IPS DF 19.7 (cell line): Measurements from ENCODE around the gene LHPP.

Experiments used
- DNase-seq: peaks from one replicate; pipeline ENCODE4 v3.0.0-alpha.2; 2013; ENCODE audit warnings: low read depth, low spot score

Gene LHPP

GRCh38 chr10:124592736-124593430, 131.3 kb downstream of the LHPP start:
- DNase-seq, result no peak

- DNase-seq, result no peak
Measured at GRCh38 chr10:124593431-124593985, 131.9 kb downstream of the LHPP start.

GRCh38 chr10:124594240-124594639, 132.6 kb downstream of the LHPP start:
- DNase-seq, result no peak

- DNase-seq, result no peak
Measured at GRCh38 chr10:124595143-124595883, 133.7 kb downstream of the LHPP start.

GRCh38 chr10:124596116-124596785, 134.6 kb downstream of the LHPP start:
- no peak for DNase-seq

GRCh38 chr10:124596962-124597845, 135.6 kb downstream of the LHPP start:
- no peak for DNase-seq

- DNase-seq, result no peak
Measured at GRCh38 chr10:124597846-124598165, 136.2 kb downstream of the LHPP start.

GRCh38 chr10:124598196-124598595, 136.6 kb downstream of the LHPP start:
- DNase-seq, result no peak

GRCh38 chr10:124598773-124599587, 137.4 kb downstream of the LHPP start:
- DNase-seq, result no peak

- no peak for DNase-seq
Measured at GRCh38 chr10:124599588-124600050, 138.0 kb downstream of the LHPP start.

GRCh38 chr10:124600051-124600880, 138.6 kb downstream of the LHPP start:
- DNase-seq, result no peak

GRCh38 chr10:124601016-124601415, 139.4 kb downstream of the LHPP start:
- DNase-seq, result no peak

- DNase-seq, result no peak
Measured at GRCh38 chr10:124601431-124602120, 140.0 kb downstream of the LHPP start.

GRCh38 chr10:124602121-124602561, 140.5 kb downstream of the LHPP start:
- DNase-seq, result no peak

- DNase-seq, result no peak
Measured at GRCh38 chr10:124602646-124603365, 141.2 kb downstream of the LHPP start.

- no peak for DNase-seq
Measured at GRCh38 chr10:124603376-124604213, 142.0 kb downstream of the LHPP start.
